GM18868 (cell line): Measurements from ENCODE around the gene SND1.
A peak's percentile ranks its signal among the peaks of the same experiment; 100 is the strongest.
"Not testable (repeated sequence)": the region's sequence is repeated elsewhere in the genome, so short reads cannot be mapped to it uniquely, and the experiment has no call there.

Source experiments
- ATAC-seq: cut with Tn5 transposase; IDR thresholded peaks from one replicate; pipeline ENCODE4 v1.9.1; 2021; ENCODE audit warnings: mild to moderate bottlenecking, moderate library complexity; ENCODE audit not compliant: unreplicated experiment

Gene SND1

GRCh38 chr7:127652333-127653248 lies 597 bp downstream of the SND1 start:
- ATAC-seq = peak; percentile 7

DNA sequence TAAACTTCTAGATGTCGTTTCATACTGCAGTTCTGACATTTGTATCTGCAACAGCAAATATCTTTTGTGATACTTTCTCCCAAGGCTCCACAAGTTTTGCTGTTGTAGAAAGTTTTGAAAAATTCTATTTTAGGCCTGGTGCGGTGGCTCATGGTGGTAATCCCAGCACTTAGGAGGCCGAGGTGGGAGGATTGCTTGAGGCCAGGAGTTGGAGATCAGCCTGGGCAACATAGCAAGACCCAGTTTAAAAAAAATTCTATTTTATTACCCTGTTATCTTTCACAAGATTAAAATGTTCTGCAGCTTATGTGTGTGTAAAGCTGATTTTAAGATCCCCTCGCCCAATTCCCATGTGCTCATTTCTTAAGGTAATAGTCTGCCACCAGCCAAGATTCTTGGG lies 1.4 kb downstream of the SND1 start:
- ATAC-seq = no peak

- no peak for ATAC-seq
These were observed 2.7 kb downstream of the SND1 start for GRCh38 chr7:127654404-127655394.

GRCh38 chr7:127655720-127656119 lies 3.7 kb downstream of the SND1 start:
- no peak for ATAC-seq

GRCh38 chr7:127657500-127657899 lies 5.5 kb downstream of the SND1 start:
- ATAC-seq = no peak

GRCh38 chr7:127658970-127659630 lies 7.1 kb downstream of the SND1 start:
- ATAC-seq = no peak

DNA sequence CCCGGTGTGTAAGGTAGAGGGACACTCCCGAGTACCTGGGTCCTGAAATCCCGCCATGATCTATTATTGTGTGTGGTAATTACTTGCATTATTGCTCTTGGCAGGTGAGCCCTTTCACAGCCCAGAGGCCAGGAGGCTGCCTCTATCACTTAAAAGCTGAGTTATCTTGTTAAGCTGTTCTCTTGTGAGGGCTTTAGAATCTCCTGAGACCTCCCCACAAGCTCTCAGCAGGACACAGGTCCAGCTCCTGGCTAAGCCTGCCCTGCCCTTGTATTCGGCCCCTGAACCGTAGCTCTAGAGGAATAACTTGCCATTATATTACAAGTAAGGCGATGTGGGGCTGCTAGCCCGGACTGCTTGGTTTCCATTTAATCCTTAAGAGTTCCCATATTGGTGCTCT lies 13.9 kb downstream of the SND1 start:
- no peak for ATAC-seq

- no peak for ATAC-seq
These were observed 14.6 kb downstream of the SND1 start for GRCh38 chr7:127666602-127667001.

DNA sequence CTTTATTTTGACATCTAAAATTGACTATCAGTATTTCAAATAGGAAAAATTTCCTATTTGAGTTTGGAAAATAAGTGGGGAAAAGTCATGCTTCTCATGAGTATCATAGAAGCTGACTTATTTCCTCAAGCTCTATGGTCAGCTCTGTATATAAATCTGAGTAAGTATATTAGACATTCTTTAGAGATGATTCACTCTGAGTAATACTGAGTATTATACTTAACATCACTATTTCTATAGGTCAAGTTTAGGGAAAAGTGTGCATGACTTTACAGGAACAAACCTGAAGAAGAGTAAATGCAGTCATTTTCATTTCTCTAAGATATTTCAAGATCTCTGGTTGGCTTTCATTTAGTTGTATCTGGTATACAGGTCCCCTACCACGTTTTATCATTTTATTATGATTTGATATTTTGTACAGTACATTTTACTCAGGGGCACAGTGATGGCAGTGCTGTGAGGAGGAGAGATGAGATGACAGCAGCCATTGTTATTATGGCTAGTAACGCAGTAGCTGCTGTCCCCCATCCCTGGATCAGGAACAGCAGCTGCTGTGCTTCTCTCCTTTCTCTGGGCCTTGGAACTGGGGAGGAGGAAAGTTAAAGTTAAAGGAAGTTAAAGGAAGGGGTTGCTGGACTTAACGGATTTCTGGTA lies 15.2 kb downstream of the SND1 start:
- ATAC-seq = peak; percentile 73

- no peak for ATAC-seq
These were observed 16.0 kb downstream of the SND1 start for GRCh38 chr7:127667759-127668530.

DNA sequence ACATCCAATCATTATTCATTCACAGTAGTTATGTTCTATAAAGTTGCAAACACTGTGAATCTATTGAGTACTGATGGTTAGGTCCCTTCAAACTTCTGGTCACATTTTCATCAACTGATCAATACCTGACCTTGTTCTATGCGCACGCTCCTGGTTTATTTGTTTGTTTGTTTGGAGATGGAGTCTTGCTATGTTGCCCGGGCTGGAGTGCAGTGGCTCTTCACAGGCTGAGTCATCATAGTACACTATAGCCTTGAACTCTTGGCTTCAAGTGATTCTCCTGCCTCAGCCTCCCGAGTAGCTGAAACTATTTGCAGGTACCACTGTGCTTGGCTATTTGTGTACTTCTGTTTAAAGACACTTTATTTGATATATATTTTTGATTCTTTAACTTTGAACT lies 19.3 kb downstream of the SND1 start:
- ATAC-seq = no peak

GRCh38 chr7:127673902-127674301 lies 21.9 kb downstream of the SND1 start:
- ATAC-seq = no peak

DNA sequence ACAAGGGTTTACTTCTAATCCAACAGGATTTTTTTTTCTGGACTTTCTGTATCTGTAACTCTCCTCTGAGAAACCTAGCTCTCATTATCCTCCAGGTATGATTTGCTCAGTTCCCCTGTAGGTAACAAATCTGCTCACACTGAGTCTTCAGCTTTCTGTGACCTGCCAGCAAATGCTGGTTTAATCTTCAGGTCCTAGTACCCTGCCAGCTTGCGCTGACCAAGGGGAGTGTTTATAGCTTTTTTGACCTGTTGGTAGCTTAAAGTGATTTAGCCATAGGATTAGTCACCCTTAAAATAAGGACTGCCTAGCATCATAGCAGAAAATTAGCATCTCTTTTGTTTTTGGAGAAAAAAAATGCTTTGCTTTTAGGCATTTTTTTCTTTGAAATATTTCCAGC lies 22.4 kb downstream of the SND1 start:
- no peak for ATAC-seq

- not testable (repeated sequence) for ATAC-seq
These were observed 22.9 kb downstream of the SND1 start for GRCh38 chr7:127674923-127675322.

DNA sequence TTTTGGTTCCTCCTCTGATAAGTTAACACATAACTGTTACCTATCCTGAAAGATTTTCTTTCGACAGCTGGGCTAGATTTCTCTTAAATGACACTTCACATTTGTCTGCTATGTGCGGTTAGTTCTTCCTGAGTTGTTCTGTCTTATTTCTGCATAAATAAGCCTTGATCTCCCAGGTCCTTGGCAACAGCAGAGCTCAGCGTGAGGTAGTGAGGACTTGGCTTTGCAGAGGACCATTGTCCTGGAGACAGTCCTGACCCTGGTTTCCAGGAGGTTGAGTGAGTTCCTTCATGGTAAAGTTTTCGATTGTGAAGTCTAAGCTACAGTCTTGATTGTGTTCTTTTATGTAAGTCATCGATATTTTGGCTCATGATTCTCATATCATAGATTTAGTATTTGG lies 23.7 kb downstream of the SND1 start:
- no peak for ATAC-seq

DNA sequence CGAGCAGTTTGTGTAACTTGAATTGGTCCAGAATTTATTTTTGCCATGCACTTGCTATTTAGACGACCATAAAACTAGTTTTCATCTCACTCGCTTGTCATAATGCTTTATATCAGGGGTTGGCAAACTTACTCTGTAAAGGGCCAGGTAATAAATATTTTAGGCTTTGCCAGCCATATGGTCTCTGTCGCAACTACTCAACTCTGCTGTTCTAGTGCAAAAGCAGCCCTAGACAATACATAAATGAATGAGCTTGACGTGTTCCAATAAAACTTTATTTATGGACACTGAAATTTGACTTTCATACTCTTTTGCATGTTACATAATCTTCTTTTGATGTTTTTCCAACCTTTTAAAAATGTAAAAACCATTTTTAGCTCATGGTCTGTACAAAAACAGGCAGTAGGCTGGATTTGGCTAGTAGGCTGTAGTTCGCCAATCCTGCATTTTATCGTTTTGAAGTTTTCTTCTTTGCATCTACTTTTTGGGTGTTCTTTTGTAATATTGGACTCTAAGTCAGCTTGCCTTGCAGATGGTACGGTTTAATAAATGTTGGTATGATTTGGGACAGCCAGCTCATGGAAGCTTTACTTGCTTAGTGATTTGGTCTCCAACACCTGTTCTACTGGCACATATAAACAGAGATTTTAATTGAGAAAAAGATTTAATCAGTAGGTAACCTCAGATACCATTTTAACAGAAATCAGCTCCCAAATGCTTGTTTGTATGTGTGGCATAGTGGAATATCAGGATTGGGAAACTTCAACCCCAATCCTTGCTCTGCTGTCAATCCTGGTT lies 25.6 kb downstream of the SND1 start:
- no peak for ATAC-seq

- no peak for ATAC-seq
These were observed 26.3 kb downstream of the SND1 start for GRCh38 chr7:127678337-127678736.

- peak; percentile 96 for ATAC-seq
These were observed 27.0 kb downstream of the SND1 start for GRCh38 chr7:127678947-127679346.

DNA sequence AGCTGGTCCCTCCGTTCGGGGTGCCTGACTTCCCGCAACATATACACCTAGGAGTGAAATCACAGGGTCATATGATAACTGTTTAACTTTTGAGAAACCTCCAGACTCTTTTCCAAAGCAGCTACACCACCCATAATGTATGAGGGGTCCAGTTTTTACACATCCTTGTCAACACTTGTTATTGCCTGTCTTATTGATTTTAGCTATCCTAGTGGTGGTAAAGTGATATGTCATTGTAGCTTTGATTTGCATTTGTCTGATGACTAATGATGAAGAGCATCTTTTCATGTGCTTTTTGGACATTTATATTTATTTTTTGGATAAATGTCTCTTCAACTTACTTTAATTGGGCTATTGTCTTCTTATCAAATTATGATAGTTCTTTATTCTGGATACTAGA lies 29.0 kb downstream of the SND1 start:
- ATAC-seq = no peak
